ENCODE data around the gene CCDC3. TPM values are rescaled to one million over a fixed set of nuclear protein-coding genes. Genes with fewer than 3 reads are reported as not detected.

The CCDC3 gene
- total RNA-seq, 3 donors from 2014 or later (not counting 1 experiment from before 2014, with no cell fraction given) = 0.21 to 0.23 (median 0.23) TPM

GRCh38 chr10:12938271-12938670, 63.2 kb downstream of the CCDC3 start:
- WGBS (ENCODE audit: insufficient coverage) = 64% methylated on average over 4 of the region's 4 CpGs
- Histone ChIP-seq H3K4me1 (ENCODE audit: control insufficient read depth, insufficient read depth, low read length) (no peaks in the 10 kb centered on the region), H3K27ac (ENCODE audit: low read length) (no peak overlapping the region), H3K27me3 (ENCODE audit: control insufficient read depth, insufficient read depth, low read length) (no peaks in the 10 kb centered on the region), H3K36me3 (ENCODE audit: control insufficient read depth, insufficient read depth, low read length) (no peaks in the 10 kb centered on the region), H3K9me3 (ENCODE audit: control insufficient read depth, insufficient read depth, low read length) (no peaks in the 10 kb centered on the region), H3K4me3 (ENCODE audit: low read length) (no peak overlapping the region)
- Mint-ChIP-seq H3K9me3 (no peaks in the 10 kb centered on the region), H3K27me3 (ENCODE audit: low read depth in 2 of 2) (peaks cover 7 to 13% of the 10 kb centered on the region in 2 donors), H3K36me3 (no peaks in the 10 kb centered on the region), H3K27ac (no peak overlapping the region), H3K4me3 (no peak overlapping the region), H3K4me1 (no peaks in the 10 kb centered on the region)
- TF ChIP-seq CTCF (IDR thresholded peaks at IDR 0.05) = no peak
- ATAC-seq = no peak
- intact Hi-C loops (cut with micrococcal nuclease) = no loop called here
- DNase-seq = no peak

GRCh38 chr10:12937527-12937926, 64.0 kb downstream of the CCDC3 start:
- no peak for TF ChIP-seq CTCF (IDR thresholded peaks at IDR 0.05)
- H3K36me3 Mint-ChIP-seq = no peaks in the 10 kb centered on the region
- Histone ChIP-seq H3K27ac (ENCODE audit: low read length) (no peak overlapping the region), H3K27me3 (ENCODE audit: control insufficient read depth, insufficient read depth, low read length) (no peaks in the 10 kb centered on the region), H3K9me3 (ENCODE audit: control insufficient read depth, insufficient read depth, low read length) (no peaks in the 10 kb centered on the region), H3K4me3 (ENCODE audit: low read length) (no peak overlapping the region), H3K36me3 (ENCODE audit: control insufficient read depth, insufficient read depth, low read length) (no peaks in the 10 kb centered on the region), H3K4me1 (ENCODE audit: control insufficient read depth, insufficient read depth, low read length) (no peaks in the 10 kb centered on the region)
- DNase-seq = no peak
- no peak for ATAC-seq
- peaks cover 7 to 13% of the 10 kb centered on the region in 2 donors for H3K27me3 Mint-ChIP-seq (ENCODE audit: low read depth in 2 of 2)
- H3K9me3 Mint-ChIP-seq = no peaks in the 10 kb centered on the region
- intact Hi-C loops (cut with micrococcal nuclease) = no loop called here
- H3K4me3 Mint-ChIP-seq = no peak overlapping the region
- H3K4me1 Mint-ChIP-seq = no peaks in the 10 kb centered on the region
- no peak overlapping the region for H3K27ac Mint-ChIP-seq
- WGBS (ENCODE audit: insufficient coverage) = 86% methylated on average over 3 of the region's 3 CpGs

- H3K9me3 Mint-ChIP-seq = no peaks in the 10 kb centered on the region
- H3K4me3 ChIP-seq (ENCODE audit: low read length) = no peak overlapping the region
- no peaks in the 10 kb centered on the region for H3K9me3 ChIP-seq (ENCODE audit: control insufficient read depth, insufficient read depth, low read length)
- ATAC-seq (no peak), DNase-seq (no peak)
- H3K27ac ChIP-seq (ENCODE audit: low read length) = no peak overlapping the region
- peaks cover 7 to 13% of the 10 kb centered on the region in 2 donors for H3K27me3 Mint-ChIP-seq (ENCODE audit: low read depth in 2 of 2)
- no peaks in the 10 kb centered on the region for H3K36me3 ChIP-seq (ENCODE audit: control insufficient read depth, insufficient read depth, low read length)
- no peaks in the 10 kb centered on the region for H3K36me3 Mint-ChIP-seq
- H3K27ac Mint-ChIP-seq = no peak overlapping the region
- H3K4me3 Mint-ChIP-seq = no peak overlapping the region
- WGBS (ENCODE audit: insufficient coverage) = 98% methylated on average over 4 of the region's 4 CpGs
- intact Hi-C loops (cut with micrococcal nuclease) = no loop called here
- TF ChIP-seq CTCF (IDR thresholded peaks at IDR 0.05) = no peak
- H3K4me1 Mint-ChIP-seq = no peaks in the 10 kb centered on the region
- no peaks in the 10 kb centered on the region for H3K27me3 ChIP-seq (ENCODE audit: control insufficient read depth, insufficient read depth, low read length)
- no peaks in the 10 kb centered on the region for H3K4me1 ChIP-seq (ENCODE audit: control insufficient read depth, insufficient read depth, low read length)
These were observed 66.7 kb downstream of the CCDC3 start for GRCh38 chr10:12934777-12935176.

GRCh38 chr10:12929381-12929780, 72.1 kb downstream of the CCDC3 start:
- no peaks in the 10 kb centered on the region for H3K9me3 Mint-ChIP-seq
- Histone ChIP-seq H3K27me3 (ENCODE audit: control insufficient read depth, insufficient read depth, low read length) (no peaks in the 10 kb centered on the region), H3K36me3 (ENCODE audit: control insufficient read depth, insufficient read depth, low read length) (no peaks in the 10 kb centered on the region), H3K9me3 (ENCODE audit: control insufficient read depth, insufficient read depth, low read length) (no peaks in the 10 kb centered on the region), H3K27ac (ENCODE audit: low read length) (no peak overlapping the region), H3K4me3 (ENCODE audit: low read length) (no peak overlapping the region), H3K4me1 (ENCODE audit: control insufficient read depth, insufficient read depth, low read length) (no peaks in the 10 kb centered on the region)
- WGBS (ENCODE audit: insufficient coverage) = 88% methylated on average over 2 of the region's 2 CpGs
- no peak for DNase-seq
- no peaks in the 10 kb centered on the region for H3K36me3 Mint-ChIP-seq
- TF ChIP-seq CTCF (IDR thresholded peaks at IDR 0.05) = no peak
- intact Hi-C loops (cut with micrococcal nuclease) = no loop called here
- no peak overlapping the region for H3K27ac Mint-ChIP-seq
- peaks cover 5 to 12% of the 10 kb centered on the region in 2 donors for H3K27me3 Mint-ChIP-seq (ENCODE audit: low read depth in 2 of 2)
- H3K4me1 Mint-ChIP-seq = no peaks in the 10 kb centered on the region
- H3K4me3 Mint-ChIP-seq = no peak overlapping the region
- ATAC-seq = no peak
